Stomach (tissue), 9 donors: ENCODE measurements around the gene CDC45. TPM values are rescaled to one million over a fixed set of nuclear protein-coding genes. Genes with fewer than 3 reads are reported as not detected.

Source experiments
- DNase-seq, 2 donors: peaks; one replicate each; pipeline versions ENCODE4 v3.0.0 to v3.0.0-alpha.2; 2013 to 2019
- H3K27ac ChIP-seq, 5 donors: fragments of 200-600 bp in 4 of 5; sonication (generic) in 4 of 5; one replicate each; pipeline ENCODE4 v1.5.1; 2013 to 2019; ENCODE audit warnings: mild to moderate bottlenecking in 1 of 5, moderate library complexity in 1 of 5
- H3K27me3 ChIP-seq, 3 donors: fragments of 200-600 bp; sonication (generic); one replicate each; pipeline ENCODE4 v1.5.1; 2017 to 2019; ENCODE audit warnings: mixed run types in 1 of 3
- H3K36me3 ChIP-seq, 4 donors: fragments of 200-600 bp; sonication (generic); 1 replicate in 3 of 4; 2 replicates in 1 of 4; pipeline ENCODE4 v1.5.1; 2016 to 2019
- H3K4me1 ChIP-seq, 4 donors: fragments of 200-600 bp; sonication (generic); one replicate each; pipeline ENCODE4 v1.5.1; 2016 to 2019
- H3K4me3 ChIP-seq, 4 donors: fragments of 200-600 bp; sonication (generic) in 3 of 4; one replicate each; pipeline ENCODE4 v1.5.1; 2016 to 2019; ENCODE audit warnings: mild to moderate bottlenecking in 1 of 4
- H3K9me3 ChIP-seq, 4 donors: fragments of 200-600 bp; sonication (generic); one replicate each; pipeline ENCODE4 v1.5.1; 2016 to 2019
- EP300 ChIP-seq: sonication (generic); formaldehyde crosslinking; IDR thresholded peaks from one replicate; pipeline ENCODE4 v1.6.1; 2017; ENCODE audit warnings: antibody characterized with exemption
- POLR2A ChIP-seq, 4 donors: fragments of 450-650 bp; IDR thresholded peaks; one replicate each; pipeline ENCODE4 v1.6.1; 2016; ENCODE audit warnings: antibody characterized with exemption in 4 of 4, control low read depth in 2 of 4, mild to moderate bottlenecking in 1 of 4, moderate library complexity in 1 of 4
- POLR2AphosphoS5 ChIP-seq, 3 donors: sonication (generic); formaldehyde crosslinking; IDR thresholded peaks; one replicate each; pipeline ENCODE4 v1.6.1; 2016; ENCODE audit warnings: antibody characterized with exemption in 3 of 3
- WGBS, 5 donors: extraction: QIAGEN DNeasy Blood & Tissue Kit in 3 of 5; methylation state at CpG; one replicate each; pipeline versions ENCODE4 v1.1.5 to v1.1.7; 2013 to 2018; 5-methylcytosine and 5-hydroxymethylcytosine counted together
- intact Hi-C: fragments of 100-400 bp; cut with DNase I; formaldehyde crosslinking; loops from one replicate; pipeline ENCODE4 v1.15.1; 2023; ENCODE audit warnings: low total_unique reads
- polyA plus RNA-seq, 3 donors: library from polyadenylated mRNA; stranded (reverse); fragments of 200-250 nt; gene quantifications; one replicate each; pipeline ENCODE4 v1.2.3, GENCODE V29; 2013
- total RNA-seq, 5 donors: library from RNA; depleted of rRNA; stranded (reverse); fragments of >200 nt; gene quantifications; one replicate each; pipeline versions ENCODE4 v1.1.0 to v1.2.3, GENCODE V29; 2014 to 2016
- TF ChIP-seq, protein P1 (sequence below), 7 experiments: fragments of 450-650 bp in 4 of 7; fragments of 200-600 bp in 3 of 7; sonication (generic) in 3 of 7; IDR thresholded peaks; one replicate each; pipeline ENCODE4 v1.5.1; 2016 to 2019; ENCODE audit warnings: antibody characterized with exemption in 7 of 7, control low read depth in 2 of 7, mild to moderate bottlenecking in 1 of 7
- donor health status: healthy with polysubstance abuse.
- donor health status: Bipolar disorder and iron deficiency.
- donor health status: healthy.

The CDC45 gene
- total and polyA plus RNA-seq, 8 donors = 1.2 to 44.2 (median 5.4) TPM; not detected in 1

DNA sequence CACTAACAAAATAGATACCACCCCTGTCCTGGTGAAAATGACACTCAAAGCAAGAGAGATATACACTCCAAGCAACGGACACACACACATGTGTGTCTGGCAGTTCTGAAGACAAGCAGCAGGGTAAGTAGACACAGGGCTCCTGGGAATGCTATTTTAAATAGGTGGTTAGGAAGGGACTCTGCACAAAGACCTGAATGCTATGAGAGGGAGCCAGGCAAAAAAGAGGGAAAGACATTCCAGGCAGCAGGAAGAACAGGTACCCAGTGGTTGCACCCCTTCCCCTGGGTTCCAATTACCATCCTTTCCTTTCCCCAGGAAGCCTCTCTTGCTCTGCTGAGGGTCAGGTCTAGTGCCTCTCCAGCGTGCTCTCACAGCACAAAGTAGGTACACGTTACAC lies 3.7 kb upstream of the CDC45 start:
- DNase-seq = no peak
- Histone ChIP-seq H3K36me3 (peaks cover 34 to 51% (median 45%) of the 10 kb centered on the region in 4 donors), H3K9me3 (no peaks in the 10 kb centered on the region), H3K4me3 (no peak overlapping the region), H3K4me1 (peaks cover 12 to 45% (median 33%) of the 10 kb centered on the region in 4 donors), H3K27ac (no peak overlapping the region), H3K27me3 (no peaks in the 10 kb centered on the region)
- TF ChIP-seq POLR2A (IDR thresholded peaks at IDR 0.05) (no peak), POLR2AphosphoS5 (IDR thresholded peaks at IDR 0.05) (no peak), EP300 (no peak)
- TF ChIP-seq, protein P1, sequence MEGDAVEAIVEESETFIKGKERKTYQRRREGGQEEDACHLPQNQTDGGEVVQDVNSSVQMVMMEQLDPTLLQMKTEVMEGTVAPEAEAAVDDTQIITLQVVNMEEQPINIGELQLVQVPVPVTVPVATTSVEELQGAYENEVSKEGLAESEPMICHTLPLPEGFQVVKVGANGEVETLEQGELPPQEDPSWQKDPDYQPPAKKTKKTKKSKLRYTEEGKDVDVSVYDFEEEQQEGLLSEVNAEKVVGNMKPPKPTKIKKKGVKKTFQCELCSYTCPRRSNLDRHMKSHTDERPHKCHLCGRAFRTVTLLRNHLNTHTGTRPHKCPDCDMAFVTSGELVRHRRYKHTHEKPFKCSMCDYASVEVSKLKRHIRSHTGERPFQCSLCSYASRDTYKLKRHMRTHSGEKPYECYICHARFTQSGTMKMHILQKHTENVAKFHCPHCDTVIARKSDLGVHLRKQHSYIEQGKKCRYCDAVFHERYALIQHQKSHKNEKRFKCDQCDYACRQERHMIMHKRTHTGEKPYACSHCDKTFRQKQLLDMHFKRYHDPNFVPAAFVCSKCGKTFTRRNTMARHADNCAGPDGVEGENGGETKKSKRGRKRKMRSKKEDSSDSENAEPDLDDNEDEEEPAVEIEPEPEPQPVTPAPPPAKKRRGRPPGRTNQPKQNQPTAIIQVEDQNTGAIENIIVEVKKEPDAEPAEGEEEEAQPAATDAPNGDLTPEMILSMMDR (IDR thresholded peaks at IDR 0.05) = no peak
- intact Hi-C loops = loop anchor here (5.0 kb wide), 1 partner anchor 44 kb away; the partner anchor contains the start of genes HIRA and MRPL40
- WGBS, 5 donors = 64 to 85% (median 74%) methylated on average over 3 of the region's 3 CpGs

DNA sequence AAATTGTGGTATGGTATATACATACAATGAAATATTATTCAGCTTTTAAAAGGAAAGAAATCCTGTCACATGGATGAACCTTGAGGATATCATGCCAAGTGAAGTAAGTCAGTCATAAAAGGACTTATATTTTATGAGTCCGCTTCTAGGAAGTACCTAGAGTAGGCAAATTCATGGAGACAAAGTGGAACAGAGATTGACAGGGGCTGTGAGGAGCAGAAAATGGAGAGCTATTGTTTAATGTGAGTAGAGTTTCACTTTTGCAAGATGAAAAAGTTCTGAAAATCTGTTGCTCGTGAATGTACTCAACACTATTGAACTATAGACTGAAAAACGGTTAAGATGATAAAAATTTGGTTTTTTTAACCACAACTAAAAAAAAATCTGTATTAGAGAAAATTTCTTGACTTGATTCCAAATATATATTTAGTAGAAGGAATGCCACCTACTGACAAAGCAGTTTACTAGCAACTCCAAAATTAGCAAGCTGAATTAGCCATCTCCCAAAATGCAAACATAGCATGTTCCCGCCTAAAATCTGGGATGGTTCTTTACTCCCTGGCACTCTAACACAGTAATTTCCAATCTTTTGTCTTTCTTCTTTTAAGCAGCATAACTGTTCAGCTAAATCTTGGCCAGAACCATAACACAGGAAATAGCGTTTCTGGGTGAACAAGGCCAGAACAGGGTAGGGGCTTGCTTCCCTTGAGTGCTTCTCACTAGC lies 2.2 kb upstream of the CDC45 start:
- Histone ChIP-seq H3K4me1 (peaks cover 12 to 45% (median 33%) of the 10 kb centered on the region in 4 donors), H3K27ac (peak overlapping the region in 4 of 5 donors; percentile 92 to 98 (median 96)), H3K4me3 (peak overlapping the region; percentile 66 to 97 (median 84)), H3K27me3 (no peaks in the 10 kb centered on the region), H3K36me3 (peaks cover 22 to 36% (median 30%) of the 10 kb centered on the region in 4 donors), H3K9me3 (no peaks in the 10 kb centered on the region)
- 17 to 26% (median 20%) methylated on average over 5 of the region's 5 CpGs for WGBS, 5 donors
- no peak for TF ChIP-seq POLR2AphosphoS5 (IDR thresholded peaks at IDR 0.05)
- TF ChIP-seq, protein P1 (IDR thresholded peaks at IDR 0.05) = peak in 1 of 7 experiments; percentile 13
- intact Hi-C loops = loop anchor here (5.0 kb wide), 1 partner anchor 45 kb away; the partner anchor contains the start of genes HIRA and MRPL40
- DNase-seq = peak in 1 of 2 donors; percentile 21

DNA sequence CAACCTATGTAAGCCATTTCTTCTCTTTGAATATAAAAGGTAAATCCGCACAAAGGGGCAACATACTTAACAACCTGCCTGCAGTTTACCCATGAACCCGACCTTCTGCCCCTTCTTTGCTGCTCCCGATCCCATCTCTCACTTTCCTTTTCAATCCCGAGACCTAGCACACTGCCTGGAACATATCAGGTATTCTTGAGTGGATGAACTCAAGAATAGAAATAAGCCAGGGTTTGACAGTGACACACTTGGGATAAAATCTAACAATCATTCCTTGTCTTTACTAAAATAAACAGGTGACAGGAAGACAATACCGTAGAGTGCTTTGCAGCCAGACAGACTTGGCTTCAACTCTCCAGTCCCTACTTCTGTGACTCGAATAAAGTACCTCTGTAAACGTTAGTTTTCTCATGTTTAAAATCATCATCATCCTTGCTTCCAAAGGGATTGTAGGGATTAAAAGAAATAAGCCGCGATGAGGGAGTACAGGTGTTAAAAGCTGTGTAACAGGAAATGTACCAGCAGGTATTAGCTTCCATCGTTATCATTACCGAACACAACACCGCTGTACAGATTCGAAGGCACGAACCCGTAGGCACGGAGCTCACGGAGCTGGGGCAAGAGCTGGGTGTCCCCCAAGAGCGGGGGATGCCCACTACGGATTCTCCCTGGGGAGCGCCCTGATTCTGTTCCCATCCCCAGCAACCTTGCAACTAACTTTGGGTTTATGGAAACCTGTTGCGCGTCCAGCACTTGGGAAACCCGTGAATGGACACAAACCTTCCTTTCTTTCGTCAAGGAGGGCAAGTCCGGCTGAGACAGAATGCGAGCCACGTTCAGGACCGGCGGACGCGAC lies 1.4 kb upstream of the CDC45 start:
- Histone ChIP-seq H3K36me3 (peaks cover 16 to 28% (median 22%) of the 10 kb centered on the region in 4 donors), H3K27ac (peak overlapping the region; percentile 91 to 98 (median 95)), H3K9me3 (no peaks in the 10 kb centered on the region), H3K4me3 (peak overlapping the region; percentile 66 to 97 (median 84)), H3K27me3 (no peaks in the 10 kb centered on the region), H3K4me1 (peaks cover 12 to 45% (median 33%) of the 10 kb centered on the region in 4 donors)
- TF ChIP-seq, protein P1 (IDR thresholded peaks at IDR 0.05) = no peak
- TF ChIP-seq POLR2AphosphoS5 (IDR thresholded peaks at IDR 0.05) = no peak
- no peak for TF ChIP-seq POLR2A (IDR thresholded peaks at IDR 0.05)
- TF ChIP-seq EP300 = no peak
- DNase-seq = no peak
- intact Hi-C loops = loop anchor here (5.0 kb wide), 1 partner anchor 46 kb away; the partner anchor contains the start of genes HIRA and MRPL40
- 1% methylated on average over 26 to 31 of the region's 31 CpGs for WGBS, 5 donors

DNA sequence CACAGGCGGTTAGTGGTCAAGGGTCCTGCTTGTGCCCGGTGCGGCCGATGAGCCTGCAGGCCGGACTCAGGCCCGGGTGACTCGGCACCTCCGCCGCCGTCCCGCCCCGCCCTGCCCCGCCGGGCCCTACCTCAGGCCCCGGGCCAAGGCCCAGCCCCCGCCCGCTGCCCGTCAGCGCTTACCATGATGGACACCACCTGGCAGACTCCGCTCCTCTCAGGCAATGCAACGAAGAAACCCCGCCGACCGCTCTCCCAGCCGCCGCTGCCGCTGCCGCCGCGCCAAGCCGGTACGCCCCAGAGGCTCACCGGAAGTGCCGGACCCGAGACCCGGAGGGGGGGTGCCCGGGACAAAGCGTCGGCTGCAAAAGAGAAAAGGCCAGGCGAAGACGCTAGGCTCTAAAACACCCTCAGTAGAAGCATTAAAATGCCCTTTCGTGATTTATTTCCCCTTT lies 792 bp upstream of the CDC45 start, which contains the start of gene UFD1:
TSS of gene UFD1 (minus strand) at position 293 of the 454 bp plus-strand sequence. CDS start at position 185, 108 bp downstream.
- H3K27me3 ChIP-seq = no peaks in the 10 kb centered on the region
- H3K27ac ChIP-seq = peak within 1 kb of the TSS; percentile 91 to 98 (median 95)
- no peaks in the 10 kb centered on the region for H3K9me3 ChIP-seq
- H3K36me3 ChIP-seq = peaks cover 9 to 22% (median 16%) of the 10 kb centered on the region in 4 donors
- H3K4me3 ChIP-seq = peak within 1 kb of the TSS; percentile 66 to 97 (median 84)
- peak; percentile 81 to 93 for DNase-seq
- H3K4me1 ChIP-seq = peaks cover 12 to 45% (median 33%) of the 10 kb centered on the region in 4 donors
- intact Hi-C loops = loop anchor here (5.0 kb wide), 1 partner anchor 47 kb away; the partner anchor contains the start of genes HIRA and MRPL40
- WGBS, 5 donors = 0 to 2% (median 0%) methylated on average over 16 to 42 of the region's 42 CpGs
- TF ChIP-seq POLR2AphosphoS5 (IDR thresholded peaks at IDR 0.05) = peak; percentile 14 to 79 (median 57)
- no peak for TF ChIP-seq EP300
- TF ChIP-seq POLR2A (IDR thresholded peaks at IDR 0.05) = peak in 1 of 4 donors; percentile 19
